ENCODE results near the gene ARFGEF3. TPM values are rescaled to one million over a fixed set of nuclear protein-coding genes. Genes with fewer than 3 reads are reported as not detected.

The ARFGEF3 gene
- total RNA-seq, 6 experiments from 2014 or later: 0.06 to 0.19 (median 0.08) TPM

DNA sequence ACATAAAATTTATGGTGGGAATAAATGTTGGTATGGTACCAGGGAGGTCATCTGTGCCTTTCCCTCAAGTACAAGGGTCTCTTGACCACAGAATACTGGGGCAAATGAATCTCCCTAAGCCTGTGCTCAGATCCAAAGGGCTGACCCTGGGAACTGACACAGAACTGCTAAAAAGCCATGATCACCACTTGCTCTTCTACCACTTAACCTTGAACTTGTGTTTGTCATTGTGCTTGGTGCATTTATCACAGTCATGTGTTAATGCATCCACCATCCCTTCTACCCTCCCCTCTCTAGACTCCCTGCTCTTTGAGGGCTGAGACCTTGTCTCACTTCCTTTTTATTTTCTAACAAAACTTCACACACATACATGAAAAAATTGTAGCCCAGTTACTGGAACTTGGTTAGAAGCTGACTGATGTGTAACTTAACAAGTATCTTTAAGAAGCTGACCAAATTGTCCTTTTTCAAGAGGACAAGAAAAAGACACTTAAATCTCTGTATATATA lies 102.7 kb downstream of the ARFGEF3 start:
- Mint-ChIP-seq H3K27me3 (ENCODE audit: insufficient read depth) (peaks cover 28% of the 10 kb centered on the region), H3K9me3 (no peaks in the 10 kb centered on the region), H3K4me1 (ENCODE audit: low read depth) (no peaks in the 10 kb centered on the region), H3K36me3 (ENCODE audit: low read depth) (no peaks in the 10 kb centered on the region), H3K4me3 (no peak overlapping the region), H3K27ac (no peak overlapping the region)
- DNase-seq: no peak
- TF ChIP-seq, protein P1, sequence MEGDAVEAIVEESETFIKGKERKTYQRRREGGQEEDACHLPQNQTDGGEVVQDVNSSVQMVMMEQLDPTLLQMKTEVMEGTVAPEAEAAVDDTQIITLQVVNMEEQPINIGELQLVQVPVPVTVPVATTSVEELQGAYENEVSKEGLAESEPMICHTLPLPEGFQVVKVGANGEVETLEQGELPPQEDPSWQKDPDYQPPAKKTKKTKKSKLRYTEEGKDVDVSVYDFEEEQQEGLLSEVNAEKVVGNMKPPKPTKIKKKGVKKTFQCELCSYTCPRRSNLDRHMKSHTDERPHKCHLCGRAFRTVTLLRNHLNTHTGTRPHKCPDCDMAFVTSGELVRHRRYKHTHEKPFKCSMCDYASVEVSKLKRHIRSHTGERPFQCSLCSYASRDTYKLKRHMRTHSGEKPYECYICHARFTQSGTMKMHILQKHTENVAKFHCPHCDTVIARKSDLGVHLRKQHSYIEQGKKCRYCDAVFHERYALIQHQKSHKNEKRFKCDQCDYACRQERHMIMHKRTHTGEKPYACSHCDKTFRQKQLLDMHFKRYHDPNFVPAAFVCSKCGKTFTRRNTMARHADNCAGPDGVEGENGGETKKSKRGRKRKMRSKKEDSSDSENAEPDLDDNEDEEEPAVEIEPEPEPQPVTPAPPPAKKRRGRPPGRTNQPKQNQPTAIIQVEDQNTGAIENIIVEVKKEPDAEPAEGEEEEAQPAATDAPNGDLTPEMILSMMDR (IDR thresholded peaks at IDR 0.05): no peak

DNA sequence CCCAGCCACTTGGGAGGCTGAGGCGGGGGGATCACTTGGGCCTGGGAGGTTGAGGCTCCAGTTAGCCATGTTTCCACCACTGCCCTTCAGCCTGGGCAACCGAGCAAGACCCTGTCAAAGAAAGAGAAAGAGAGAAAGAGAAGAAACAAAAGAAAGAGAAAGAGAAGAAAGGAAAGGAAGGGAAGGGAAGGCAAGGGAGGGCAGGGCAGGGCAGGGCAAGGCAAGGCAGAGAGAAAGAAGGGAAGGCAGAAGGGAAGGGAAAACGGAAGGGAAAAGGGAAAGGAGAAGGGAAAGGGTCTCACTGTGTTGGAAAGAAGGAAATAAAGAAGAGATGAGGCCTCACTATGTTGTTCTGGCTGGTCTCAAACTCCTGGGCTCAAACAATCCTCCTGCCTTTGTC lies 104.4 kb downstream of the ARFGEF3 start:
- H3K27ac Mint-ChIP-seq: no peak overlapping the region
- H3K4me3 Mint-ChIP-seq: no peak overlapping the region
- peaks cover 29% of the 10 kb centered on the region for H3K27me3 Mint-ChIP-seq (ENCODE audit: insufficient read depth)
- H3K36me3 Mint-ChIP-seq (ENCODE audit: low read depth): no peaks in the 10 kb centered on the region
- TF ChIP-seq, protein P1 (IDR thresholded peaks at IDR 0.05): no peak
- H3K9me3 Mint-ChIP-seq: no peaks in the 10 kb centered on the region
- no peak for DNase-seq
- H3K4me1 Mint-ChIP-seq (ENCODE audit: low read depth): no peaks in the 10 kb centered on the region

DNA sequence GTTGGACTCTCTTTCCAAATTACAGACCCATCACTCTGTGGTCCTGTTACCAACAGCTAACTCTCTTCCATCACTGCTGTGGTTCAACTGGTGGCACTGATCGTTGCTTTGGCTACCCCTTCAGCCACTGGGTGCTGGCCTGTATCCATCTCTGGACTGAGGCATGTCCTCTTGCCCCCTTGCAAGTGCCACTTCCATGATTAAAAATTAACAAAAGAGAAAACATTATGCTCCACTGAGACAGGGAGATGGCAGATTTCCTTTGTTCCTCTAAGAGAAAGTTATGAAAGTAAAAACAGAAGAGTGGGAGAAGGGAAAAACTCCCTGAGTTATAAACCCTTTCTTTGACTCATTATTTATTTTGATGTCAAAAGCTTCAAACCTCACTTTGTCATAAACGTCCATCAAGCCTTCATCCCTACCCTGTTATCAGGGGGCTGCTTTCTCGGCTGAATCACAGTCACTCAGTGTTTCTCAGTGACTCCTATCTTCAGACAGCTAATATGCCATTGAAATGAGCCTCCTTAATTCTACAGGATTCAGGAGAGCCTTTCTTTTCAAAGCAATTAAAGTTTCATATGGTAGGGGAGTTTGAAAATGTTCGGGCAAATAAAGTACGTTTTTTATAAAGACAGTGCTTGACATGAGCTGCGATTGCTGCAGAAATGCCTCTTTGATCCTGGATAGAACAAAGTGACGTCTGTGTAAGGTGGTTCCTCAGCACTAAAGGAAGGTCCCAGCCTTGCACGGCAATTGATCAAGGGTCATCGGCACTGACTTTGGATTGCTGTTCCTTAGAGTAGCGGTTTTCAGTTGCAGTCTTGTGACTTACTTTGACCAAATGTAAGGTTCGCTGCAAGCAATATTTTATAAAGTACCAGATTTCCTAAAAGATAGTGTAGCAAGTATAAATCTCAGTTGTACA lies 106.5 kb downstream of the ARFGEF3 start:
- no peak overlapping the region for H3K4me3 Mint-ChIP-seq
- DNase-seq: no peak
- H3K4me1 Mint-ChIP-seq (ENCODE audit: low read depth): no peaks in the 10 kb centered on the region
- no peak overlapping the region for H3K27ac Mint-ChIP-seq
- H3K27me3 Mint-ChIP-seq (ENCODE audit: insufficient read depth): peaks cover 22% of the 10 kb centered on the region
- TF ChIP-seq, protein P1 (IDR thresholded peaks at IDR 0.05): no peak
- H3K36me3 Mint-ChIP-seq (ENCODE audit: low read depth): no peaks in the 10 kb centered on the region
- H3K9me3 Mint-ChIP-seq: no peaks in the 10 kb centered on the region; the same call in 1 of the 2 replicates

DNA sequence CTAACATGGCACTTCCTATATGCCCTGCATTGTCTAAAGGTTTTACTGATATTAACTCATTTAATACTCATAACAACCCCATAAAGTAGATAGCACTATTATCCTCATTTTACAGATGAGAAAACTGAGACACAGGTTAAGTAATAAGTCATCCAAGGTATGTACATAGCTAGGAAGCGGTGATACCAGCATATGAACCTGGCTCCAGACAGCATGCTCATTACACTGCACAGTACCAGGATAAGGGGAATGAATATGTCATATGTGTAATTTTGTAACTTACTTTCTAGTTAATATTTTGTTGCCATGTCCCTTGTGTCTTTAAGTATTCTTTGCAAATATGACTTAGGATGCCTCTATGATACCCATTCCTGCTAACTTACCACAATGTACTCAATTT lies 109.7 kb downstream of the ARFGEF3 start:
- H3K27ac Mint-ChIP-seq: no peak overlapping the region
- H3K9me3 Mint-ChIP-seq: no peaks in the 10 kb centered on the region; the same call in 1 of the 2 replicates
- TF ChIP-seq, protein P1 (IDR thresholded peaks at IDR 0.05): no peak
- H3K4me1 Mint-ChIP-seq (ENCODE audit: low read depth): no peaks in the 10 kb centered on the region
- no peak for DNase-seq
- peaks cover 20% of the 10 kb centered on the region for H3K27me3 Mint-ChIP-seq (ENCODE audit: insufficient read depth)
- no peaks in the 10 kb centered on the region for H3K36me3 Mint-ChIP-seq (ENCODE audit: low read depth)
- no peak overlapping the region for H3K4me3 Mint-ChIP-seq

DNA sequence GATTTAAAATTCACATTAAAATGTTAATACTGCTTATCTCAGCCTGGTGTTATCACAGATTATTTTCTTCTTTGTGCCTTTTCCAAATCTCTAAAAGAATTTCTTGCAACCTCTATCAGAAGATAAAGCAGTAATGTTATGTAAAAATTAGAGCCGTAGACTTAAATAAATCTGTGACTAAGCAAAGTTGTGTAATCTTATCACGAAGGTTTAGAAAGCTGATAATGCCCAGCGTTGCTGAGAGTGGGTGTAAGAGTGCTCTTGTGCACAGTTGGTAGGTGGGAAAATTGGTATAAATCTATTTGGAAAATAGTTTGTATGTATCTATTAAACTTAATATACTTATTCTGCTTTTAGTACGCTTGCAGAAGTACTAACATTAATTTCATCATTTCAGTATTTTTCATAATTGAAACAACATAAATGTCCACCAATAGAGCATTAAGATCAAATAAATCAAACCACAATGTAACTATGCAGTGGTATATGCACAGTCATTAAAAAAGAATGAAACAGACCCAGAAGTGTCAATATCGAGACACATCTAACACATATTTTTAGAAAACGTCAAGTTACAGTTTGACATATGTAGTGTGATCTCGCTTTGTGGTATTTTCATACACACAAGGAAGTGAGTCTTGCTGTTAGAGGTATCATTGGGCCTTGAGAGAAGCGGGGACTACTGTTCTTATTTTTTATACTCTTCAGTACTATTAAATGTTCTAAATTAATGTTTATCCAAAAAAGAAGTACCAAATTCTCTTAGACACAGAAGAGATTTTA lies 111.0 kb downstream of the ARFGEF3 start:
- Mint-ChIP-seq H3K36me3 (ENCODE audit: low read depth) (no peaks in the 10 kb centered on the region), H3K4me1 (ENCODE audit: low read depth) (no peaks in the 10 kb centered on the region), H3K27me3 (ENCODE audit: insufficient read depth) (peaks cover 16% of the 10 kb centered on the region), H3K27ac (no peak overlapping the region), H3K4me3 (no peak overlapping the region), H3K9me3 (no peaks in the 10 kb centered on the region; the same call in 1 of the 2 replicates)
- no peak for DNase-seq
- TF ChIP-seq, protein P1 (IDR thresholded peaks at IDR 0.05): no peak
